Measurements from ENCODE around the gene RPS6KA6. TPM values are rescaled to one million over a fixed set of nuclear protein-coding genes. Genes with fewer than 3 reads are reported as not detected.

Gene RPS6KA6
- total RNA-seq, 1 donor from 2014 or later, result 12.4 TPM

DNA sequence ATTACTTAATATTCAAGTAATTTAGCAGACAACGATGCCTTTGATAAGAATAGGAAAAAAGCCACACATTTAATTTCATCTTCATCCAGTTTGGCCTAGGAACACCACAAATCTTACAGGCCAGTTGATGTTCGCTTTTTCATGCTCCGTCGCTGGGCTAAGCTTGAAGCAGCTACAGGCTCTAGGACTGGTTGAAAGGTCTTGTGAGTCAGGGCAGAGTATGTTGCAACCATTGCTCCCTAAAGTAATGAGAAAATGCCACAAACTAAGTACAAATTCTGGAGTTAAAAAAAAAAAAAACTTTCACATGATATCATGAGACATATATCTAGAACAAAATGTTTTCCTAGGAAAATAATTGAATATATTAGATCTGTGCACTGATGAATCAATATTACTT is 123.8 kb downstream of the RPS6KA6 start:
- TF ChIP-seq, protein P1, sequence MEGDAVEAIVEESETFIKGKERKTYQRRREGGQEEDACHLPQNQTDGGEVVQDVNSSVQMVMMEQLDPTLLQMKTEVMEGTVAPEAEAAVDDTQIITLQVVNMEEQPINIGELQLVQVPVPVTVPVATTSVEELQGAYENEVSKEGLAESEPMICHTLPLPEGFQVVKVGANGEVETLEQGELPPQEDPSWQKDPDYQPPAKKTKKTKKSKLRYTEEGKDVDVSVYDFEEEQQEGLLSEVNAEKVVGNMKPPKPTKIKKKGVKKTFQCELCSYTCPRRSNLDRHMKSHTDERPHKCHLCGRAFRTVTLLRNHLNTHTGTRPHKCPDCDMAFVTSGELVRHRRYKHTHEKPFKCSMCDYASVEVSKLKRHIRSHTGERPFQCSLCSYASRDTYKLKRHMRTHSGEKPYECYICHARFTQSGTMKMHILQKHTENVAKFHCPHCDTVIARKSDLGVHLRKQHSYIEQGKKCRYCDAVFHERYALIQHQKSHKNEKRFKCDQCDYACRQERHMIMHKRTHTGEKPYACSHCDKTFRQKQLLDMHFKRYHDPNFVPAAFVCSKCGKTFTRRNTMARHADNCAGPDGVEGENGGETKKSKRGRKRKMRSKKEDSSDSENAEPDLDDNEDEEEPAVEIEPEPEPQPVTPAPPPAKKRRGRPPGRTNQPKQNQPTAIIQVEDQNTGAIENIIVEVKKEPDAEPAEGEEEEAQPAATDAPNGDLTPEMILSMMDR (IDR thresholded peaks at IDR 0.05; ENCODE audit: unreplicated experiment), result no peak
- Mint-ChIP-seq H3K27me3 (ENCODE audit: low read depth) (no peaks in the 10 kb centered on the region), H3K27ac (no peak overlapping the region), H3K4me3 (no peak overlapping the region), H3K4me1 (no peaks in the 10 kb centered on the region), H3K36me3 (peaks cover 9% of the 10 kb centered on the region), H3K9me3 (peaks cover 33% of the 10 kb centered on the region)
- DNase-seq (ENCODE audit: low spot score in 2 of 2, unreplicated experiment in 2 of 2), result no peak

- H3K4me3 Mint-ChIP-seq, result no peak overlapping the region
- H3K36me3 Mint-ChIP-seq, result no peaks in the 10 kb centered on the region
- H3K27ac Mint-ChIP-seq, result no peak overlapping the region
- peaks cover 31% of the 10 kb centered on the region for H3K9me3 Mint-ChIP-seq
- no peaks in the 10 kb centered on the region for H3K27me3 Mint-ChIP-seq (ENCODE audit: low read depth)
- H3K4me1 Mint-ChIP-seq, result no peaks in the 10 kb centered on the region
- no peak for DNase-seq (ENCODE audit: low spot score in 2 of 2, unreplicated experiment in 2 of 2)
- TF ChIP-seq, protein P1 (IDR thresholded peaks at IDR 0.05; ENCODE audit: unreplicated experiment), result no peak
Measured at GRCh38 chrX:84047339-84047738, 140.7 kb downstream of the RPS6KA6 start.

- H3K27ac Mint-ChIP-seq, result no peak overlapping the region
- TF ChIP-seq, protein P1 (IDR thresholded peaks at IDR 0.05; ENCODE audit: unreplicated experiment), result peak; percentile 64
- no peak for DNase-seq (ENCODE audit: low spot score in 2 of 2, unreplicated experiment in 2 of 2)
- peaks cover 32% of the 10 kb centered on the region for H3K9me3 Mint-ChIP-seq
- no peaks in the 10 kb centered on the region for H3K36me3 Mint-ChIP-seq
- H3K27me3 Mint-ChIP-seq (ENCODE audit: low read depth), result no peaks in the 10 kb centered on the region
- no peaks in the 10 kb centered on the region for H3K4me1 Mint-ChIP-seq
- H3K4me3 Mint-ChIP-seq, result no peak overlapping the region
Measured at GRCh38 chrX:84046403-84046984, 141.5 kb downstream of the RPS6KA6 start.

- TF ChIP-seq, protein P1 (IDR thresholded peaks at IDR 0.05; ENCODE audit: unreplicated experiment), result no peak
- Mint-ChIP-seq H3K4me1 (no peaks in the 10 kb centered on the region), H3K9me3 (peaks cover 37% of the 10 kb centered on the region), H3K36me3 (no peaks in the 10 kb centered on the region), H3K4me3 (no peak overlapping the region), H3K27ac (no peak overlapping the region), H3K27me3 (ENCODE audit: low read depth) (no peaks in the 10 kb centered on the region)
- no peak for DNase-seq (ENCODE audit: low spot score in 2 of 2, unreplicated experiment in 2 of 2)
Measured at GRCh38 chrX:84044051-84044450, 143.9 kb downstream of the RPS6KA6 start.

Small RNAs within 50 kb of the gene (microRNA-seq; reads per million reads assigned to microRNA genes)
- not detected for gene MIR548I4
